ENCODE data around the gene WHRN.

The WHRN gene

GRCh38 chr9:114387680-114388356 lies 117.5 kb downstream of the WHRN start, which contains the start of gene AKNA:
AKNA (minus strand) TSS chr9:114387982; CDS start chr9:114381333, 6,649 bp downstream.
- Histone ChIP-seq H3K9ac (ENCODE audit: low read depth, low read length) (peak within 1 kb of the TSS; percentile 5), H3K4me1 (ENCODE audit: control insufficient read depth, insufficient read depth, low read length) (peaks cover 27% of the 10 kb centered on the region), H3K27me3 (ENCODE audit: control insufficient read depth, insufficient read depth, low read length) (no peaks in the 10 kb centered on the region), H3K36me3 (ENCODE audit: control insufficient read depth, insufficient read depth, low read length) (no peaks in the 10 kb centered on the region), H3K9me3 (ENCODE audit: control insufficient read depth, insufficient read depth, low read length) (no peaks in the 10 kb centered on the region), H3K4me3 (ENCODE audit: low read depth, low read length) (peak within 1 kb of the TSS; percentile 4)

- Histone ChIP-seq H3K9me3 (ENCODE audit: control insufficient read depth, insufficient read depth, low read length) (no peaks in the 10 kb centered on the region), H3K9ac (ENCODE audit: low read depth, low read length) (peak overlapping the region; percentile 5), H3K36me3 (ENCODE audit: control insufficient read depth, insufficient read depth, low read length) (no peaks in the 10 kb centered on the region), H3K27me3 (ENCODE audit: control insufficient read depth, insufficient read depth, low read length) (no peaks in the 10 kb centered on the region), H3K4me3 (ENCODE audit: low read depth, low read length) (peak overlapping the region; percentile 4), H3K4me1 (ENCODE audit: control insufficient read depth, insufficient read depth, low read length) (peaks cover 29% of the 10 kb centered on the region)
Measured at GRCh38 chr9:114386886-114387679, 118.2 kb downstream of the WHRN start.

GRCh38 chr9:114386361-114386885 lies 118.8 kb downstream of the WHRN start:
- no peaks in the 10 kb centered on the region for H3K9me3 ChIP-seq (ENCODE audit: control insufficient read depth, insufficient read depth, low read length)
- H3K9ac ChIP-seq (ENCODE audit: low read depth, low read length), result peak overlapping the region; percentile 5
- H3K27me3 ChIP-seq (ENCODE audit: control insufficient read depth, insufficient read depth, low read length), result no peaks in the 10 kb centered on the region
- peaks cover 29% of the 10 kb centered on the region for H3K4me1 ChIP-seq (ENCODE audit: control insufficient read depth, insufficient read depth, low read length)
- H3K36me3 ChIP-seq (ENCODE audit: control insufficient read depth, insufficient read depth, low read length), result no peaks in the 10 kb centered on the region
- no peak overlapping the region for H3K4me3 ChIP-seq (ENCODE audit: low read depth, low read length)

DNA sequence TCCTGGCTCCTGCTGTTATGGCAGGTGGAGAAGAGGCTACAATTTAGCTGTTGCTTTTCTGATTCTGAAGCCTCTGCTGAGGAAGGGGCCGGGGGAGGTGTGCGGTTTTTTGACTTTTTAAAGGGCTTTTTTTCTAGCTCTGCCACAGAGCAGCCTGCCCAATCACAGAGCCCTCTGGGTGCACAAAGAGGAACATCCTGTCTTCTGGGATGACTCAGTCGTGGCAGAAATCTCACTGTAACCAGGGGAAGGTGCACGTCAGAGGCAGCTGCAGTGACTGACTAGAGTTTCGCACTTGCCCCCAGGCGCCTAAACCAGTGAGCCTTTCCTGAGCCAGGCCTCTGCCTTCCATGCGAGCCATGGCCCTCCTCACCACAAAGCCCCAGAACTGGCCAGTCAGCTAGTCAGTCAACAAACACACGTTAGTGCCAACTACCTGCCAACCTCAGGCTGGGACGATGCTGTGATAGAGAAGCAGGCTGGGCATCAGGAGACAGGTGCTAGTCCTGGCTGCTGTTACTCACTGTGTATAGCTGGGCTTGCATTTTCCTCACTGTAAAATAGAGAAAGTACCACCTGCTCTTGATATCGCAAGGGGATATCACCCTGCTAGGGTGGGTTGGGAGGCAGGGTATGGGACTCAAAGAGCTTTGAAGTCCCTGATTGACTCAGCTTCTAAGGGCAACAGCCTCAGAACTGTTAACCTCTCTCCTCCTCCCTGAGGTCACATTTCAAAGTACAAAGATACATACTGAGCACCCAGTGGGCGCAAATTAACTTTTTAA lies 119.7 kb downstream of the WHRN start:
- H3K9me3 ChIP-seq (ENCODE audit: control insufficient read depth, insufficient read depth, low read length), result no peaks in the 10 kb centered on the region
- no peak overlapping the region for H3K4me3 ChIP-seq (ENCODE audit: low read depth, low read length)

DNA sequence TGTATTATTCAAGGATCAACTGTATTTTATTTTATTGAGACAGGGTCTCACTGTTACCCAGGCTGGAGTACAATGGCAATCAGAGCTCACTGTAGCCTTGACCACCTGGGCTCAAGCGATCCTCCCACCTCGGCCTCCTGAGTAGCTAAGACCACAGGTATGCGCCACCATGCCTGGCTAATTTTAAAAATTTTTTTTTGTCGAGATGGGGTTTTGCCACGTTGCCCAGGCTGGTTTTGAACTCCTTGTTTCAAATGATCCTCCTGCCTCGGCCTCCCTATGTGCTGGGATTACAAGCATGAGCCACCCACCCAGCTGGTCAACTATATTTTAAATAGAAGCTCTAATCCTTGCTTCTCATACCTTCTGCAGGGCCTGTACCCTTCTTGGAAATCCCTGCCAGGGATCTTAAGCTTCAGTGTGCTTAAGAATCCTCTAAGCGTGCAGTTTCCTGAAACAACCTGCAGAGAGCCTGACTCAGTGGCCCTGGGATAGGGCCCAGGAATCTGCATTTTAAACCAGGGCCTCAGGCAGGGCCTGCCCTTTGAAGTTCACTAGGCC lies 120.4 kb downstream of the WHRN start:
- Histone ChIP-seq H3K9ac (ENCODE audit: low read depth, low read length) (no peak overlapping the region), H3K4me1 (ENCODE audit: control insufficient read depth, insufficient read depth, low read length) (peaks cover 29% of the 10 kb centered on the region), H3K9me3 (ENCODE audit: control insufficient read depth, insufficient read depth, low read length) (no peaks in the 10 kb centered on the region), H3K4me3 (ENCODE audit: low read depth, low read length) (no peak overlapping the region), H3K36me3 (ENCODE audit: control insufficient read depth, insufficient read depth, low read length) (no peaks in the 10 kb centered on the region), H3K27me3 (ENCODE audit: control insufficient read depth, insufficient read depth, low read length) (no peaks in the 10 kb centered on the region)

More for the DNA sequence above, 119.7 kb downstream of the WHRN start:
- Histone ChIP-seq H3K27me3 (ENCODE audit: control insufficient read depth, insufficient read depth, low read length) (no peaks in the 10 kb centered on the region), H3K36me3 (ENCODE audit: control insufficient read depth, insufficient read depth, low read length) (no peaks in the 10 kb centered on the region), H3K4me1 (ENCODE audit: control insufficient read depth, insufficient read depth, low read length) (peaks cover 29% of the 10 kb centered on the region), H3K9ac (ENCODE audit: low read depth, low read length) (no peak overlapping the region)

- H3K4me3 ChIP-seq (ENCODE audit: low read depth, low read length), result no peak overlapping the region
Measured at GRCh38 chr9:114384341-114384740, 120.9 kb downstream of the WHRN start.

DNA sequence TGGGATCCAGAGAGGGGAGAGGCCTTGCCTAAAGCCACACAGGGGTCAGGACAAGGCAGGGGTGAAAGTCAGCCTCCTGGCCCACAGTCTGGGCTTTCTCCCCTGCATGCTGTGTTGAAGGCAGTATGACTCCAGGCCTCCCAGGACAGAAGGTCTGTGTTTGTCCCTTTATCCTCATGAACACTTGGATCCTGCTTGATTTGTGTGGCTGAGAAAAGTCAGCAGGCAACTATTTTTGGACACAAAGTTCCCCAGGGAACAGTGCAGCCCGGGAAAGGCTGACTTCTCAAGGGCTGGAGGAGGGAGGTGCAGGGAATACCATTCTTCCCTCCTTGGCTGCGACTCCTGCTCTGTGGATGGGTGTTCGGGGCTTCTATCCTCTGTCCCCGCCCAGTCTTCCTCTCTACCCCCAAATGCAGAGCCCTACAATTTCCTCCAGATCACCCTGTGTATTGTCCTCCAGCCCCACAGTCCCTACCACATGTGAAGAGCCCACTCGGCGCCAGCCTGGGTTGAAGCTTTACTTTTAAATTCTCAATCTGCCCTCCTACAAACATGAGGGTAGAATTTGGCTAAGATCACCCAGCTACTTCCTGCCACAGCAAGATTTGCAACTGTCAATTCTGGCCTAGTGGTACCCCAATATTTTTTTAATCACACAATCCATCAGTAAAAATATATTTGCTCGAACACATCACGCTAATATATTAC lies 121.6 kb downstream of the WHRN start:
- Histone ChIP-seq H3K27me3 (ENCODE audit: control insufficient read depth, insufficient read depth, low read length) (no peaks in the 10 kb centered on the region), H3K36me3 (ENCODE audit: control insufficient read depth, insufficient read depth, low read length) (no peaks in the 10 kb centered on the region), H3K4me1 (ENCODE audit: control insufficient read depth, insufficient read depth, low read length) (peaks cover 29% of the 10 kb centered on the region), H3K4me3 (ENCODE audit: low read depth, low read length) (no peak overlapping the region), H3K9me3 (ENCODE audit: control insufficient read depth, insufficient read depth, low read length) (no peaks in the 10 kb centered on the region), H3K9ac (ENCODE audit: low read depth, low read length) (peak overlapping the region; percentile 37)

More at GRCh38 chr9:114384341-114384740, 120.9 kb downstream of the WHRN start:
- H3K4me1 ChIP-seq (ENCODE audit: control insufficient read depth, insufficient read depth, low read length), result peaks cover 29% of the 10 kb centered on the region
- H3K9ac ChIP-seq (ENCODE audit: low read depth, low read length), result no peak overlapping the region
- H3K9me3 ChIP-seq (ENCODE audit: control insufficient read depth, insufficient read depth, low read length), result no peaks in the 10 kb centered on the region
- no peaks in the 10 kb centered on the region for H3K36me3 ChIP-seq (ENCODE audit: control insufficient read depth, insufficient read depth, low read length)
- H3K27me3 ChIP-seq (ENCODE audit: control insufficient read depth, insufficient read depth, low read length), result no peaks in the 10 kb centered on the region

DNA sequence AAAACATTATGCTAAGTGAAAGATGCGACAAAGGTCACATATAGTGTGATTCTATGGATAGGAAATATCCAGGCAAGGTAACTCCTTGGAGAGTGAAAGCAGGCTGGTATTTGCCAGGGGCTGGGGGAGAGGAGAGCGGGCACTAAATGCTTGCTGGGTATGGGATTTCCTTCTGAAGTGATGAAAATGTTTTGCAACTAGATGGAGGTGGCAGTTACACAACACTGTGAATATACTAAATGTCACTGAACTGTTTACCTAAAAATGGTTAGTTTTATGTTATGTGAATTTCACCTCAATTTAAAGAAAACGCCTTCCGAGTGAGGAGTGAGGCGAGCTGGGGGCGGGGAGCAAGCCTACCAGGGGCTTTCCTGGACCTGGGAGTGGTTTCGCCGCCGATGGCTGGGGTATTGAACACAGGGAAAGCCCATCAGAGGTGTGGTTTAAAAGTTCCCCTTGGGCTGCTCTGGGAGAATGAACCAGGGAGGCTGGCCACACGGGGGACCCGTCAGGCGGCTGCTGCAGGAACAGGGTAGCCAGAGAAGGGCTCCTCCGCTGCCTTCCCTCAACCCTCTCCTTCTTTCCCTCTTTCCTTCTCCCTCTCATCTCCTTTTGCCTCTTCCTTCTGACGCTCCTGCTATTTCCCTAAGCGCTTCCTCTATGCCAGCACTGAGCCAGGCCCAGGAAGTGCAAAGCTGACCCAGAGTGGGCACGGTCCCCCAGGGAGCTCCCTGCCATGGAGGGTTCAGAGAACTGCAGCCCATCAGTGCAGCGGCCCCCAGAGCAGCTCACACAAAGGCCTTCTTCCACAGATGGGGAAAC lies 122.4 kb downstream of the WHRN start:
- Histone ChIP-seq H3K9ac (ENCODE audit: low read depth, low read length) (peak overlapping the region; percentile 37), H3K9me3 (ENCODE audit: control insufficient read depth, insufficient read depth, low read length) (no peaks in the 10 kb centered on the region), H3K36me3 (ENCODE audit: control insufficient read depth, insufficient read depth, low read length) (no peaks in the 10 kb centered on the region), H3K4me1 (ENCODE audit: control insufficient read depth, insufficient read depth, low read length) (peaks cover 24% of the 10 kb centered on the region), H3K27me3 (ENCODE audit: control insufficient read depth, insufficient read depth, low read length) (no peaks in the 10 kb centered on the region), H3K4me3 (ENCODE audit: low read depth, low read length) (no peak overlapping the region)

DNA sequence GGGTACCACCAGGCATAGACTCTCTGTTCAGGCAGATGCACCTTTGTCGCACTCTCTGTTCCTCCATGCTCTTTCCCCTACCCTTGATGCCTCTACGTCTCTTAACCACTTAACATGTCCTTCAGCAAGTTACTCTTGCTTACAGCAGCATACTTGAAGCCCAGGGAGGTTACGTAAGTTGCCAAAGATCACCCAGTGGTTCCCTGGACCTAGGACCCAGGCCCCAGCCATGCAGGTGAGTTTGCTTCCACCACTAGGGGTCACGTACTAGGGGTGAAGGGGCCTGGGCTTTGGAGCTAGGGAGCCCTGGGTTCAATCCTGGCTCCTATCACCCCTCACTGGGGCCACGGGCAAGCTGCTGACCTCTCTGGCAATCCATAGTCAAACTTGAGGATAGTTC lies 126.4 kb downstream of the WHRN start:
- Histone ChIP-seq H3K4me1 (ENCODE audit: control insufficient read depth, insufficient read depth, low read length) (peaks cover 17% of the 10 kb centered on the region), H3K9me3 (ENCODE audit: control insufficient read depth, insufficient read depth, low read length) (no peaks in the 10 kb centered on the region), H3K4me3 (ENCODE audit: low read depth, low read length) (no peak overlapping the region), H3K27me3 (ENCODE audit: control insufficient read depth, insufficient read depth, low read length) (no peaks in the 10 kb centered on the region), H3K36me3 (ENCODE audit: control insufficient read depth, insufficient read depth, low read length) (peaks cover 8% of the 10 kb centered on the region), H3K9ac (ENCODE audit: low read depth, low read length) (no peak overlapping the region)

- H3K4me3 ChIP-seq (ENCODE audit: low read depth, low read length), result no peak overlapping the region
- peaks cover 9% of the 10 kb centered on the region for H3K4me1 ChIP-seq (ENCODE audit: control insufficient read depth, insufficient read depth, low read length)
- no peaks in the 10 kb centered on the region for H3K27me3 ChIP-seq (ENCODE audit: control insufficient read depth, insufficient read depth, low read length)
- H3K9ac ChIP-seq (ENCODE audit: low read depth, low read length), result no peak overlapping the region
- peaks cover 8% of the 10 kb centered on the region for H3K36me3 ChIP-seq (ENCODE audit: control insufficient read depth, insufficient read depth, low read length)
- H3K9me3 ChIP-seq (ENCODE audit: control insufficient read depth, insufficient read depth, low read length), result no peaks in the 10 kb centered on the region
Measured at GRCh38 chr9:114378016-114378415, 127.3 kb downstream of the WHRN start.

Data from iPS-15b (cell line).